ENCODE data around the gene NOL12. TPM values are rescaled to one million over a fixed set of nuclear protein-coding genes. Genes with fewer than 3 reads are reported as not detected.
A peak's percentile ranks its signal among the peaks of the same experiment; 100 is the strongest.

The NOL12 gene
- total RNA-seq, 1 donor from 2014 or later = 27.1 TPM

GRCh38 chr22:37659066-37659896 is 26.9 kb upstream of the NOL12 start:
- DNase-seq (ENCODE audit: low spot score) = peak; percentile 58

- DNase-seq (ENCODE audit: low spot score) = no peak
Measured at GRCh38 chr22:37659897-37660708, 26.0 kb upstream of the NOL12 start.

- no peak for DNase-seq (ENCODE audit: low spot score)
Measured at GRCh38 chr22:37660709-37661045, 25.5 kb upstream of the NOL12 start.

GRCh38 chr22:37661160-37661924 is 24.8 kb upstream of the NOL12 start:
- DNase-seq (ENCODE audit: low spot score) = no peak

- DNase-seq (ENCODE audit: low spot score) = no peak
Measured at GRCh38 chr22:37662039-37662438, 24.1 kb upstream of the NOL12 start.

- no peak for DNase-seq (ENCODE audit: low spot score)
Measured at GRCh38 chr22:37663521-37664140, 22.5 kb upstream of the NOL12 start.

GRCh38 chr22:37664249-37665101 is 21.7 kb upstream of the NOL12 start:
- no peak for DNase-seq (ENCODE audit: low spot score)

- no peak for DNase-seq (ENCODE audit: low spot score)
Measured at GRCh38 chr22:37665487-37665886, 20.7 kb upstream of the NOL12 start.

- DNase-seq (ENCODE audit: low spot score) = no peak
Measured at GRCh38 chr22:37669586-37669985, 16.6 kb upstream of the NOL12 start.

GRCh38 chr22:37672206-37672919 is 13.8 kb upstream of the NOL12 start:
- DNase-seq (ENCODE audit: low spot score) = no peak

- no peak for DNase-seq (ENCODE audit: low spot score)
Measured at GRCh38 chr22:37672920-37673455, 13.2 kb upstream of the NOL12 start.

GRCh38 chr22:37674248-37674647 is 11.9 kb upstream of the NOL12 start:
- no peak for DNase-seq (ENCODE audit: low spot score)

- DNase-seq (ENCODE audit: low spot score) = peak; percentile 92
Measured at GRCh38 chr22:37674951-37675929, 10.9 kb upstream of the NOL12 start, which contains the start of gene LGALS1. Gene LGALS1 (plus strand): TSS chr22:37675636. CDS start chr22:37675703, 67 bp downstream.

GRCh38 chr22:37675930-37676735 is 10.0 kb upstream of the NOL12 start:
- DNase-seq (ENCODE audit: low spot score) = no peak

- DNase-seq (ENCODE audit: low spot score) = peak; percentile 89
Measured at GRCh38 chr22:37676736-37677492, 9.2 kb upstream of the NOL12 start.

GRCh38 chr22:37677493-37677974 is 8.6 kb upstream of the NOL12 start:
- no peak for DNase-seq (ENCODE audit: low spot score)

GRCh38 chr22:37678372-37678771 is 7.8 kb upstream of the NOL12 start:
- no peak for DNase-seq (ENCODE audit: low spot score)

Measured in mucosa of gallbladder (tissue), 1 donor.